Breast epithelium (tissue), 4 donors: ENCODE measurements around the gene WDFY2. TPM values are rescaled to one million over a fixed set of nuclear protein-coding genes. Genes with fewer than 3 reads are reported as not detected.

Experiments used
- DNase-seq, 2 donors: peaks; one replicate each; pipeline ENCODE4 v3.0.0-alpha.2; 2019; ENCODE audit warnings: low spot score in 2 of 2
- H3K27ac ChIP-seq, 2 donors: fragments of 200-600 bp; sonication (generic) in 1 of 2; one replicate each; pipeline ENCODE4 v1.5.1; 2016 to 2019; ENCODE audit warnings: mild to moderate bottlenecking in 1 of 2
- H3K27me3 ChIP-seq, 2 donors: fragments of 200-600 bp; sonication (generic) in 1 of 2; one replicate each; pipeline versions ENCODE4 v1.5.1 to v1.6.0; 2017 to 2019; ENCODE audit warnings: control low read depth in 1 of 2, mild to moderate bottlenecking in 1 of 2
- H3K36me3 ChIP-seq: fragments of 200-600 bp; one replicate; pipeline ENCODE4 v1.5.1; 2019
- H3K4me1 ChIP-seq, 2 donors: fragments of 200-600 bp; sonication (generic); one replicate each; pipeline ENCODE4 v1.5.1; 2016 to 2019; ENCODE audit warnings: control low read depth in 1 of 2
- H3K4me3 ChIP-seq, 3 donors: fragments of 200-600 bp; sonication (generic); 1 replicate in 2 of 3; 2 replicates in 1 of 3; pipeline ENCODE4 v1.5.1; 2016 to 2019; ENCODE audit warnings: mild to moderate bottlenecking in 3 of 3, moderate library complexity in 2 of 3
- H3K9me3 ChIP-seq, 2 donors: fragments of 200-600 bp; sonication (generic) in 1 of 2; one replicate each; pipeline ENCODE4 v1.5.1; 2016 to 2019; ENCODE audit warnings: control low read depth in 1 of 2
- POLR2A ChIP-seq: fragments of 450-650 bp; IDR thresholded peaks from one replicate; pipeline ENCODE4 v1.6.1; 2016; ENCODE audit warnings: antibody characterized with exemption, mild to moderate bottlenecking, moderate library complexity
- POLR2AphosphoS5 ChIP-seq, 3 donors: sonication (generic); formaldehyde crosslinking; IDR thresholded peaks; one replicate each; pipeline ENCODE4 v1.6.1; 2017; ENCODE audit warnings: antibody characterized with exemption in 3 of 3
- intact Hi-C: fragments of 100-400 bp; cut with DNase I; formaldehyde crosslinking; loops from one replicate; pipeline ENCODE4 v1.15.1; 2023; ENCODE audit warnings: low total_unique reads
- total RNA-seq, 3 donors: library from RNA; depleted of rRNA; stranded (reverse); fragments of >200 nt; gene quantifications; one replicate each; pipeline ENCODE4 v1.1.0, GENCODE V29; 2016
- TF ChIP-seq, protein P1 (sequence below), 3 donors: fragments of 450-650 bp; IDR thresholded peaks; one replicate each; pipeline ENCODE4 v1.5.1; 2016 to 2017; ENCODE audit warnings: antibody characterized with exemption in 3 of 3, mild to moderate bottlenecking in 3 of 3, moderate library complexity in 3 of 3

Gene WDFY2
- total RNA-seq, 3 donors from 2014 or later, result 21.0 to 27.7 (median 21.4) TPM

DNA sequence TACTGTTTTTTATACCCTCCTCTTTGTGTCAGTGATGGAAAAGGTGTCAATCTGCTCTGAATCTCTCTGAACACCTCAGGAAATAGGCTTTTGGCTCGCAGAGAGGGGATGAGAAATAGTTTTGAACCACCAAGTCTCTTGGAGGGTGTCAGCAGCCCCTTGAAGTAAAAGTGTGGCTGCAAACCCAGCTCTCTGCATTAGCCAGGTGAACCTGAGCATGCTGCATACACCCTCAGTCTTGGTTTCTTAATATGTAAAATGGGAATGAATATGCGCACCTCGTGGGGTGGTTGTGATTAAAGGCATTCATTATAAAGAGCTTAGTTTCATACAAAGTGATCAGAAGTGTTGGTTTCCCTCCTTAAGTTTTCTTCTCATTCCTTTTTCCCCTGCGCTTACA is 221.1 kb downstream of the WDFY2 start:
- intact Hi-C loops, result loop anchor here (10.0 kb wide), 1 partner anchor 351 kb away; the partner anchor contains the start of gene INTS6
- TF ChIP-seq, protein P1, sequence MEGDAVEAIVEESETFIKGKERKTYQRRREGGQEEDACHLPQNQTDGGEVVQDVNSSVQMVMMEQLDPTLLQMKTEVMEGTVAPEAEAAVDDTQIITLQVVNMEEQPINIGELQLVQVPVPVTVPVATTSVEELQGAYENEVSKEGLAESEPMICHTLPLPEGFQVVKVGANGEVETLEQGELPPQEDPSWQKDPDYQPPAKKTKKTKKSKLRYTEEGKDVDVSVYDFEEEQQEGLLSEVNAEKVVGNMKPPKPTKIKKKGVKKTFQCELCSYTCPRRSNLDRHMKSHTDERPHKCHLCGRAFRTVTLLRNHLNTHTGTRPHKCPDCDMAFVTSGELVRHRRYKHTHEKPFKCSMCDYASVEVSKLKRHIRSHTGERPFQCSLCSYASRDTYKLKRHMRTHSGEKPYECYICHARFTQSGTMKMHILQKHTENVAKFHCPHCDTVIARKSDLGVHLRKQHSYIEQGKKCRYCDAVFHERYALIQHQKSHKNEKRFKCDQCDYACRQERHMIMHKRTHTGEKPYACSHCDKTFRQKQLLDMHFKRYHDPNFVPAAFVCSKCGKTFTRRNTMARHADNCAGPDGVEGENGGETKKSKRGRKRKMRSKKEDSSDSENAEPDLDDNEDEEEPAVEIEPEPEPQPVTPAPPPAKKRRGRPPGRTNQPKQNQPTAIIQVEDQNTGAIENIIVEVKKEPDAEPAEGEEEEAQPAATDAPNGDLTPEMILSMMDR (IDR thresholded peaks at IDR 0.05), result no peak
- TF ChIP-seq POLR2AphosphoS5 (IDR thresholded peaks at IDR 0.05), result no peak
- no peak for TF ChIP-seq POLR2A

DNA sequence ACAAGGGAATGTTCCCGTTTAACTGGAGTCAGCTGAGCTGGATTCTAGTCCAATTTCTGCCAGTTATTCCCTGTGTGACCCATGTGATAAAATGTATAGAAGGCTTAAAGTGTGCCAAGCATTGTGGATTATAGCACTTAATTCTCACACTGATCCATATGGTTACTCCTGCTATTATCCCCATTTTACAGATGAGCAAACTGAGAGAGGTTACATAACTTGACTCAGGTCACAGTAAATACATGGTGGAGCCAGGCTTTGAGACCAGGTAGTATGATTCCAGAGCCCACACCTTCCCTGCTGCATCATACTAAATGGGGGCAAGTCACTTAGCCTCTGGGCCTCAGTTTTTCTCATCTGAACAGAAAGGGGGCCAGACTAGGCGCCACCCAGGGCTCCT is 221.7 kb downstream of the WDFY2 start:
- Histone ChIP-seq H3K4me3 (no peak overlapping the region), H3K27ac (peak overlapping the region; percentile 9 to 100), H3K4me1 (peaks cover 6 to 19% of the 10 kb centered on the region in 2 donors), H3K27me3 (no peaks in the 10 kb centered on the region), H3K9me3 (no peaks in the 10 kb centered on the region), H3K36me3 (no peaks in the 10 kb centered on the region)
- intact Hi-C loops, result loop anchor here (10.0 kb wide), 1 partner anchor 351 kb away; the partner anchor contains the start of gene INTS6
- TF ChIP-seq, protein P1 (IDR thresholded peaks at IDR 0.05), result no peak
- TF ChIP-seq POLR2AphosphoS5 (IDR thresholded peaks at IDR 0.05), result no peak
- TF ChIP-seq POLR2A, result no peak
- DNase-seq, result no peak

More for the DNA sequence above, 221.1 kb downstream of the WDFY2 start:
- Histone ChIP-seq H3K4me1 (peaks cover 6 to 19% of the 10 kb centered on the region in 2 donors), H3K27ac (peak overlapping the region; percentile 100), H3K4me3 (peak overlapping the region; percentile 58 to 90 (median 88)), H3K27me3 (no peaks in the 10 kb centered on the region), H3K36me3 (no peaks in the 10 kb centered on the region), H3K9me3 (no peaks in the 10 kb centered on the region)
- DNase-seq, result no peak

GRCh38 chr13:51806566-51806965 is 222.3 kb downstream of the WDFY2 start:
- TF ChIP-seq POLR2AphosphoS5 (IDR thresholded peaks at IDR 0.05), result no peak
- TF ChIP-seq, protein P1 (IDR thresholded peaks at IDR 0.05), result no peak
- no peak for TF ChIP-seq POLR2A
- no peak overlapping the region for H3K4me3 ChIP-seq
- peak overlapping the region in 1 of 2 donors; percentile 8 for H3K27ac ChIP-seq
- intact Hi-C loops, result loop anchor here (10.0 kb wide), 1 partner anchor 352 kb away; the partner anchor contains the start of gene INTS6
- H3K27me3 ChIP-seq, result no peaks in the 10 kb centered on the region
- no peak for DNase-seq
- H3K4me1 ChIP-seq, result peaks cover 6 to 19% of the 10 kb centered on the region in 2 donors
- H3K36me3 ChIP-seq, result no peaks in the 10 kb centered on the region
- no peaks in the 10 kb centered on the region for H3K9me3 ChIP-seq

DNA sequence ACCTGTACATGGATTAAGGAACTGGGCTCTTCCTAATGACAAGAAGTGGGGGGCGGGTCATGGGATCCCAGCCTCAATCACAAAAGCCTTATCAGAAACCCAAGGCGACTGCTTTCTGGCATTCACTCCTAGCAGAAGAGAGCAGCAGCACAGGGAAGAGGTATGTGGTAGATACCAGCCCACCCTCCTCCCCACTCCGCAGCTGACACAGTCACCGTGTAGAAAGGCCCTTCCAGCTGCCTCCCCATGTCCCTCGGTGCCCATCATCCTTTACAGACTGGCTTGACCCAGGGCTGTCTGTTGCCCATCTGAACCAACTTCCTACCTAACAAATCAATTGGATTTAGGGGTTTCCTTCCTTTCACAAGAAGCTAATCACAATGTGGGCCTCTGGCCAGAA is 222.8 kb downstream of the WDFY2 start:
- Histone ChIP-seq H3K4me1 (peaks cover 6 to 14% of the 10 kb centered on the region in 2 donors), H3K27me3 (no peaks in the 10 kb centered on the region), H3K4me3 (no peak overlapping the region), H3K36me3 (no peaks in the 10 kb centered on the region), H3K27ac (peak overlapping the region in 1 of 2 donors; percentile 8), H3K9me3 (no peaks in the 10 kb centered on the region)
- intact Hi-C loops, result loop anchor here (10.0 kb wide), 1 partner anchor 352 kb away; the partner anchor contains the start of gene INTS6
- no peak for DNase-seq
- no peak for TF ChIP-seq POLR2A
- TF ChIP-seq POLR2AphosphoS5 (IDR thresholded peaks at IDR 0.05), result no peak

DNA sequence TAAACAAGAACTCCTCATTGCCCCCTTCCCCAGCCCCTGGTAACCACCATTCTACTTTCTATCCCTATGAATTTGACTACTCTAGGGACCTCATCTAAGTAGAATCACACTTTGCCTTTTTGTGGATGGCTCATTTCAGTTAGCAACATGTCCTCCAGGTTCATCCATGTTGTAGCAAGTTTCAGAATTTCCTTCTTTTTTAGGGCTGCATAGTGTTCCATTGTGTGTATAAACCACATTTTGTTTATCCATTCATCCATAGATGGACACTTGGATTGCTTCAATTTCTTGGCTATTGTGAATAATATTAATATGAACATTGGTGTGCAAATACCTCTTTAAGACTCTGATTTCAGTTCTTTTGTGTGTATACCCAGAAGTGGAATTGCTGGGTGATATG is 224.5 kb downstream of the WDFY2 start:
- no peak for TF ChIP-seq POLR2A
- TF ChIP-seq, protein P1 (IDR thresholded peaks at IDR 0.05), result no peak
- Histone ChIP-seq H3K4me3 (no peak overlapping the region), H3K27ac (no peak overlapping the region), H3K36me3 (no peaks in the 10 kb centered on the region), H3K27me3 (no peaks in the 10 kb centered on the region), H3K9me3 (no peaks in the 10 kb centered on the region), H3K4me1 (no peaks in the 10 kb centered on the region)
- intact Hi-C loops, result loop anchor here (10.0 kb wide), 1 partner anchor 354 kb away; the partner anchor contains the start of gene INTS6
- DNase-seq, result no peak
